Naive thymus-derived CD8-positive, alpha-beta T cell (primary cell): ENCODE results near the gene NELL1. TPM values are rescaled to one million over a fixed set of nuclear protein-coding genes. Genes with fewer than 3 reads are reported as not detected.

Experiments used
- ATAC-seq, 2 donors: fragments of 150-1000 bp; cut with Tn5 transposase in 1 of 2; sonication (Bioruptor Pico), chemical (Tn5 transposase) in 1 of 2; 1 replicate in 1 of 2; 2 replicates in 1 of 2; pipeline ENCODE4 v1.10.0; 2021; ENCODE audit warnings: mild to moderate bottlenecking in 2 of 2, moderate library complexity in 2 of 2
- POLR2A ChIA-PET: fragments of 350-600 bp; sonication (Branson Sonifier 250); formaldehyde crosslinking; loops from one replicate; lab custom pipeline; 2021; ENCODE audit warnings: antibody characterized with exemption; lab: Charles Lee
- DNase-seq, 10 donors: peaks; one replicate each; pipeline versions ENCODE4 v3.0.0 to v3.0.0-alpha.2; 2020 to 2022
- H3K27ac Mint-ChIP-seq, 10 donors: one replicate each; pipeline ENCODE4 v1.8.0; 2020 to 2022; ENCODE audit warnings: mild to moderate bottlenecking in 10 of 10, mixed read lengths in 10 of 10, moderate library complexity in 4 of 10, inconsistent platforms in 1 of 10
- H3K27me3 Mint-ChIP-seq, 5 donors: one replicate each; pipeline ENCODE4 v1.8.0; 2021 to 2022; ENCODE audit warnings: mixed read lengths in 5 of 5
- H3K36me3 Mint-ChIP-seq, 3 donors: one replicate each; pipeline ENCODE4 v1.8.0; 2020 to 2022; ENCODE audit warnings: mixed read lengths in 3 of 3, mild to moderate bottlenecking in 2 of 3, inconsistent platforms in 1 of 3
- H3K4me1 Mint-ChIP-seq, 4 donors: one replicate each; pipeline ENCODE4 v1.8.0; 2021 to 2022; ENCODE audit warnings: mixed read lengths in 4 of 4
- H3K4me3 Mint-ChIP-seq, 10 donors: one replicate each; pipeline ENCODE4 v1.8.0; 2020 to 2022; ENCODE audit warnings: mild to moderate bottlenecking in 10 of 10, mixed read lengths in 10 of 10, moderate library complexity in 6 of 10, inconsistent platforms in 1 of 10
- H3K9me3 Mint-ChIP-seq, 9 donors: one replicate each; pipeline ENCODE4 v1.8.0; 2020 to 2022; ENCODE audit warnings: mixed read lengths in 9 of 9, mild to moderate bottlenecking in 3 of 9, inconsistent platforms in 1 of 9, moderate library complexity in 1 of 9
- polyA plus RNA-seq, 3 donors: library from polyadenylated mRNA; unstranded; fragments of 300-500 nt; fragmentation: Illumina TruSeq; gene quantifications; one replicate each; pipeline ENCODE4 v1.2.3, GENCODE V29; 2021
- total RNA-seq, 8 experiments: library from RNA in 2 of 8; stranded (reverse) in 2 of 8; gene quantifications; one replicate each; pipeline ENCODE4 v1.2.3 and lab custom pipeline; 2021 to 2026

NELL1 gene
- total and polyA plus RNA-seq, 5 experiments from 2014 or later, result not detected

DNA sequence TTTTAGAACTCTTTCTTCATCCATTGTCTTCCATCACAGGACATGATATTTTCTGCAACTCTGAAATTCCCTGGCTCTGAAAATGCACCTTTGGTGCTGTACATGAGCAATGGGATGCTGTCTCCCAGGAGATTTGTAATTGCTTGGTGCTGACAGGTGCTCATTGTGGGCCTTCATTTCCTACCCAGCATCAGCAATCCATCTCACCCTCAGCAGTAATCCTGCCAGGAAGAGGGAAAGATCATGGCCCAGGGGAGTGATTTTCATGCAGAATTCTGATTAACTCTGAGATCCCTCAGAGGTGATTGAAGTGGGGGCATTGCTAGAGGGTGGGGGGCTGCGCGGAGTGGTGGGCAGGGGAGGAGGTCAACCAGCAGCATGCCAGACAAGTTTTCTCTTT lies 651.7 kb downstream of the NELL1 start:
- DNase-seq, result no peak
- Mint-ChIP-seq H3K9me3 (peaks cover 0 to 17% (median 2%) of the 10 kb centered on the region in 9 donors), H3K36me3 (no peaks in the 10 kb centered on the region), H3K27ac (no peak overlapping the region), H3K27me3 (no peaks in the 10 kb centered on the region), H3K4me1 (no peaks in the 10 kb centered on the region), H3K4me3 (no peak overlapping the region)
- no peak for ATAC-seq
- POLR2A ChIA-PET, result no interaction called here

DNA sequence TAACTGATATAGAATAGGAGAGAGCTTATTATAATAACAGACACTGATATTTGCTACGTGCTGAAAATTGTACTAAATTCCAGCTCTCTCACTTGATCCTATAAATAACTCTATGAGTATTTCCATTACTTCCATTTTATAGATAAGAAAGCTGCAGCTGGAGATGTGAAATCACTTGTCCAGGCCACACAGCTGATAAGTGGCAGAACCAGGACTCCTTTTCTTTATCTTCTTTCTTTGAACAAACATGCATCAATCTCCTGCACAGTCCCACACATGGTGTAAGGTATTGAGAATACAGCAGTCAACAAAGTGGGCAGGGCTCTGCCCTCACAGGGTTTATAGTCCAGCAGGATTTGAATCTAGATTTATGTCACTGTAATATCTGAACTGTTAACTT lies 652.1 kb downstream of the NELL1 start:
- H3K36me3 Mint-ChIP-seq, result no peaks in the 10 kb centered on the region
- no peaks in the 10 kb centered on the region for H3K27me3 Mint-ChIP-seq
- no peak overlapping the region for H3K27ac Mint-ChIP-seq
- no peaks in the 10 kb centered on the region for H3K4me1 Mint-ChIP-seq
- ATAC-seq, result no peak
- H3K9me3 Mint-ChIP-seq, result peaks cover 0 to 18% (median 3%) of the 10 kb centered on the region in 9 donors
- POLR2A ChIA-PET, result no interaction called here
- DNase-seq, result no peak
- no peak overlapping the region for H3K4me3 Mint-ChIP-seq

DNA sequence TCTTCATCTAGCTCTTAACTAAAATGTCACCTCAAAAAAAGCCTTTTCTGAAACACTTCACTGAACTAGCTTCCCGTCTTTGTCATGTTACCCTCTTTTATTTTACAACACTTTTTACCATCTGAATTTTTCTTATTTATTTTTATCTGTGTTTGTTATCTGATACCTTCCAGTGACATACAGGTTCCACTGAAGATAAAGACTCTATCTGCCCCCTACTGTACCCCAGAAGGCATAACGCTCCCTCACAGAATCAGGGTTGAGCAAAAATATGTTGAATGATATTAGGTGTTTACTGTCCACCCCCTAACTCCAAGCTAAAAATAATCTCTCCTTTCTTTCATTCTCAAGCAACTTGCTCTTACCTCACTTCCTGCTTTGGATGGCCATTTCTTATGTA lies 654.2 kb downstream of the NELL1 start:
- ATAC-seq (no peak), DNase-seq (no peak)
- Mint-ChIP-seq H3K36me3 (no peaks in the 10 kb centered on the region), H3K4me1 (no peaks in the 10 kb centered on the region), H3K4me3 (no peak overlapping the region), H3K27me3 (no peaks in the 10 kb centered on the region), H3K9me3 (peaks cover 0 to 26% (median 7%) of the 10 kb centered on the region in 9 donors), H3K27ac (no peak overlapping the region)
- POLR2A ChIA-PET, result no interaction called here

DNA sequence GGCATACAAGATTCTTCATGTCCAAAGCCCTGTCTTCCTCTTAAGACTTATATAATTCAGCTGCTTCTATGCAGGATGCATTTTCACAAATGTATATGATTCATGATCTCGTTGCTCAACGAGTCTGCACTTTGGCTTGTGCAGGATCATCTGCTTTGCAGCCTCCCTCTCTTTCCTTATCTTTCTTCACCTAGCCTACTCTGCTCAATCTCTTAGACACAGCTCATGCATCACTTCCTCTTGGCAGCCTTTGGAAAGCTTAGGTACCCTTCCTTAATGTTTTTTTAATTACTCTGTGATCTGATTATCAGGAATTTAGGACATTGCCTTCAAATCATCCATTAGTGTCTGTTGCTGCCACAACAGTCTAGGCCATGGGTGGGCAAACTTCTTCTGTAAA lies 673.8 kb downstream of the NELL1 start:
- DNase-seq (no peak), ATAC-seq (no peak)
- no peak overlapping the region for H3K27ac Mint-ChIP-seq
- peaks cover 0 to 7% (median 0%) of the 10 kb centered on the region in 9 donors for H3K9me3 Mint-ChIP-seq
- H3K36me3 Mint-ChIP-seq, result no peaks in the 10 kb centered on the region
- H3K27me3 Mint-ChIP-seq, result no peaks in the 10 kb centered on the region
- POLR2A ChIA-PET, result no interaction called here
- no peak overlapping the region for H3K4me3 Mint-ChIP-seq
- H3K4me1 Mint-ChIP-seq, result no peaks in the 10 kb centered on the region

DNA sequence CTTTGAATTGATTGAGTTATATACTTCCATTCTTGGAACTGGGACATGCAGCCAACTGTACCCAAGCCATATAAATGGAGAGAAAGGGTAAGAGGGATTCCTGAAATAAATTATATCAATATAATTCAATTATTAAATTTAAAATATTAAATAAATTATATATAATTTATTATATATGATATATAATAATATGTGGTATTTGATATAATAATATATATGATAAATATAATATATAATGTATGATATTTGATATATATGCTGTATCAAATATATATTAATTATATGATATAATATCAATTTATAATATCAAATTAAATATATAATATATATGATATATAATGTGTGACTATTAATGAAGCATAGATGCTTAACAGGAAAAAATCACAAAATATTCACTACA lies 677.0 kb downstream of the NELL1 start:
- H3K4me3 Mint-ChIP-seq, result no peak overlapping the region
- H3K4me1 Mint-ChIP-seq, result no peaks in the 10 kb centered on the region
- H3K36me3 Mint-ChIP-seq, result no peaks in the 10 kb centered on the region
- ATAC-seq, result no peak
- DNase-seq, result no peak
- peaks cover 0 to 5% (median 0%) of the 10 kb centered on the region in 9 donors for H3K9me3 Mint-ChIP-seq
- H3K27ac Mint-ChIP-seq, result no peak overlapping the region
- H3K27me3 Mint-ChIP-seq, result no peaks in the 10 kb centered on the region
- POLR2A ChIA-PET, result no interaction called here

DNA sequence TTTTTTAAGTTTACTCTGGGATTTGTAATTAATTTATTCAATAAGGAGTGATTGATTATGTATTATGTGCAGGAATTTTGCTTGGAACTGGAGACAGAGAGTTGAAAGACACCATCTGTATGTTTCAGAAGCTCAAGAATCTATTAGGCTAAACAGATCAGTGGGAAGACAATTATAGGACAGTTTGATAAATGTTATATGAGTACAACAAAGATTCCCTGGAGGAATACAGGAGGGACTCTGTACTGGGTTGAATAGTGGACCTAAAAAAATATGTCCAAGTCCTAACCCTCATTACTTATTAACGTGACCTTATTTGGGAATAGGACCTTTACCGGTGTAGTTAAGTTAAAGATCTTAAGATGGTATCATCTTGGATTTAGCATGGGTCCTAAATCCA lies 681.2 kb downstream of the NELL1 start:
- no peaks in the 10 kb centered on the region for H3K27me3 Mint-ChIP-seq
- POLR2A ChIA-PET, result no interaction called here
- H3K27ac Mint-ChIP-seq, result no peak overlapping the region
- H3K9me3 Mint-ChIP-seq, result peaks cover 0 to 18% (median 2%) of the 10 kb centered on the region in 9 donors
- H3K36me3 Mint-ChIP-seq, result no peaks in the 10 kb centered on the region
- ATAC-seq (no peak), DNase-seq (no peak)
- H3K4me3 Mint-ChIP-seq, result no peak overlapping the region
- H3K4me1 Mint-ChIP-seq, result no peaks in the 10 kb centered on the region

DNA sequence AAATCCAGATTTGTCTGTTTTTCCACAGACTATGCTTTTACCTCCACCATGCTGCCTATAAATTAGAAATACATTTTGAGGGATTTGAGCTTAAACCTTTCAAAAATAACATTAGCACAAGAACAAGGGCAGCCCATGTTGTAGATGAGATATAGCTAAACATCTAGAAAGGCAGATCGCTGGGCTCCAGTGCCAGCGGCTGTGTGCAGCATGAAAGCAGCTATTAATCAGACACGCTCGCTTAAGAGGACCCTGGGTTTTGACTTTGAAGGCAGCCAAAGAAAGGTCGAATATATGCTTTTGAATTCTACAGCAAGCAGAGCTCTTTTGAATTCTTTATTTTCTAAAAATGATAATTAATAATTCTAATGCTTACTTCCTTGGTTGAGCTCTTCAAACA lies 684.0 kb downstream of the NELL1 start:
- no peak for DNase-seq
- no peak overlapping the region for H3K4me3 Mint-ChIP-seq
- POLR2A ChIA-PET, result no interaction called here
- no peak for ATAC-seq
- H3K36me3 Mint-ChIP-seq, result no peaks in the 10 kb centered on the region
- peaks cover 0 to 18% (median 2%) of the 10 kb centered on the region in 9 donors for H3K9me3 Mint-ChIP-seq
- H3K27me3 Mint-ChIP-seq, result no peaks in the 10 kb centered on the region
- no peaks in the 10 kb centered on the region for H3K4me1 Mint-ChIP-seq
- H3K27ac Mint-ChIP-seq, result no peak overlapping the region

DNA sequence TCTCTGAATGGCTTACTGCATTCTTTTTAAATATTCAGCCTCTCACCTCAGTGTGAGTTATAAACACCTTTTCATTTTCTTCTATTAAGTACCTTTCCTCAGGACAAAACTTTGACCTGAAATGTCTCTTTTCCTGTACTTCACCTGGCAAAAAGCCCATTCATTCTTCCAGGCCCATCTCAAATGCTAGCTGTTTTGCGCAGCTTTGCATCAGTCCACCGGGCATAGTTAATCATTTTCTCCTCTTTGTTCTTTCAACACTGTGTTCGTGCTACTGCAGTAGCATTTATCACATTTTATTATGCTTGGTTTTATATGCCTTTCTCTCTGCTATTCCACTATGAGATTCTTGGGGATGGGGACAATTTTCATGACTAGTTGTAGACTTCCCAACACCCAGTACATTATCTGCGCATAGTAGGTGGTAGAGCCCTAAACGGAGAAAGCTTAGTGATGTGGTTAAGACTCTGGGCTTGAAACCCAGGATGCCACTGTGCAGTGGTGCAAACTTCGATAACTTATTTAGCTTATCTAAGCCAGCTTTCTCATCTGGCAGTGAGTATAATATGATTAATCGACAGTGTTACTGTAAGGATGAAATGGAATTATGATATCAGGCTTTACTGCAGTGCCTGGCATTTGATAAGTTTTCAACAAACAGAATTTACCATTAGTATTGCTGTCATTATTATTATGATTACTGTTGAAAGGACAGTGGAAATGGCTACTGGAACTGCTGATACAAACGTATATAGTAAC lies 695.7 kb downstream of the NELL1 start:
- Mint-ChIP-seq H3K4me1 (no peaks in the 10 kb centered on the region), H3K9me3 (peaks cover 0 to 17% (median 6%) of the 10 kb centered on the region in 9 donors), H3K4me3 (no peak overlapping the region), H3K27me3 (no peaks in the 10 kb centered on the region), H3K36me3 (no peaks in the 10 kb centered on the region), H3K27ac (no peak overlapping the region)
- DNase-seq (no peak), ATAC-seq (no peak)
- POLR2A ChIA-PET, result no interaction called here

DNA sequence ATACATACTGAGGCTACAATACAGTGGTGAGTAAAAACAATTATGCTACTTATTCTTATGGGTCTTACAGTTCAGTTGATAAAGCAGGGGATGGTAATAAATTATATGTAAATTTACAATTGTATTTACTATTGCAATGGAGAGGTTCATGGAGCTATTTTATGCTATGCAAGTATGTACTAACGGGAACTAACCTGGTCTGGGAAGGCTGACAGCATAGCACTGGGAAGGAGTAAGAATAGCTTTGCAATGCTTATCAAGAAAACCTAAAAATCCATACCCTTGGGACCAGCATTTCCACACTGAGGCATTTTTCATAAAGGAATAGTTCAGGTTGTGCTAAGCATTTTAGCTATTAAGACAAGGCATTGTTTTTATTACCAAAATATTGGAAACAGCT lies 700.6 kb downstream of the NELL1 start:
- Mint-ChIP-seq H3K27me3 (no peaks in the 10 kb centered on the region), H3K9me3 (peaks cover 0 to 8% (median 0%) of the 10 kb centered on the region in 9 donors), H3K4me3 (no peak overlapping the region), H3K4me1 (no peaks in the 10 kb centered on the region), H3K27ac (no peak overlapping the region), H3K36me3 (no peaks in the 10 kb centered on the region)
- DNase-seq (no peak), ATAC-seq (no peak)
- POLR2A ChIA-PET, result no interaction called here

DNA sequence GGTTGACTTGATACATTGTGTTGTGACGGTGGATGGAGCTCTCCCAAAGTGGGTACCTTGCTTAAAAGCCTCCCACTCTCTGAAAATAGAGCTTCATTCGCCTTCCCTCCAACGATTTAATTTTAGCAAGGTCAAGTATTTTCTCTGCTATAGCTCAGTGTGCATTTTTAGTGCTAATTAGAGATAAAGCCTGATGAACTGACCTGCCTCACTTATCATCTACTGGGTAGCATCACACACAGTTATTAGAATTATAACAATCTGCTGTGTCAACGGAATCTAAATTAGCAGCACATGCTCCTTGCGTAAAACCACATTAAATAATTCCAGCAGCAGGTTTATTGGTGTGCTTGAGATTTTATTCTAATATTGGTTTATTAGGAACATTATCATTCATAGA lies 701.7 kb downstream of the NELL1 start:
- POLR2A ChIA-PET, result no interaction called here
- Mint-ChIP-seq H3K27ac (no peak overlapping the region), H3K4me1 (no peaks in the 10 kb centered on the region), H3K4me3 (no peak overlapping the region), H3K9me3 (peaks cover 0 to 10% (median 0%) of the 10 kb centered on the region in 9 donors), H3K36me3 (no peaks in the 10 kb centered on the region), H3K27me3 (no peaks in the 10 kb centered on the region)
- DNase-seq (no peak), ATAC-seq (no peak)

DNA sequence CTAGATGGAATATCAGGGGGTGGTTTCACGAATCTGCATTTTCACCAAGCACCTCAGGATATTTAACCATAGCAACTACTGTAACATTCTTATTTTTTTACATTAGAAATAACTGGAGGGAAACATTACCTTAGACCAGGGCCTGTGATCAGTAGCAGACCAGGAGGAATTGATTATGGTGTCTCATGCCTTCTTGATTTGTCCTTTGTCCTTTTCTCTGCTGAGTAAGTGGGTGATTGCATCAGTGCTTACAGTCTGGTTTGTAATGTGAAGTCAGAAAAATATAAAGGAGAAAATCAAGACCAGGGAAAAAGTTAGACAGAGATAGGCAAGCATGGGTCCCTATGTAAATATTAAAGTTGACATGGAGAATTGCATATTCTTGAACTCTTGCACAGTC lies 703.3 kb downstream of the NELL1 start:
- ATAC-seq (no peak), DNase-seq (no peak)
- no peak overlapping the region for H3K4me3 Mint-ChIP-seq
- H3K9me3 Mint-ChIP-seq, result peaks cover 0 to 12% (median 4%) of the 10 kb centered on the region in 9 donors
- H3K36me3 Mint-ChIP-seq, result no peaks in the 10 kb centered on the region
- no peaks in the 10 kb centered on the region for H3K4me1 Mint-ChIP-seq
- H3K27me3 Mint-ChIP-seq, result no peaks in the 10 kb centered on the region
- H3K27ac Mint-ChIP-seq, result no peak overlapping the region
- POLR2A ChIA-PET, result no interaction called here

DNA sequence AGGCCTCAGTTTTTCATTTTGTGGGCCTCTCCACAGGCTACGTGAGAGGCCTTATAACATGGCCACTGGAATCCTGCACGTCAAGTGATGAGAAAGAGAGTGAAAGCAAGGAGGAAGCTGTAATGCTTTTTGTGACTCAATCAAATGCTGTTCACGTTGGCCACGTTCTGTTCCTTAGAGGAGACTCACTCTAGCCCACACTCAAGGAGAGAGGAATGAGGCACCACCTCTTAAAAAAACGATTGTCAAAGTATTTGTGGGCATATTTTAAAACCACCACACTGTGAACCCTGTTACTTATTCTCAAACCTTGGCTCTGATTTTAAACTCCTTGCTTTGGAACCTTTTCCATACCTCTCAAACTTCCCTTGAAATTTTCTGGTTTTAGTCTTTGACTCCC lies 705.0 kb downstream of the NELL1 start:
- H3K36me3 Mint-ChIP-seq, result no peaks in the 10 kb centered on the region
- H3K9me3 Mint-ChIP-seq, result peaks cover 0 to 13% (median 3%) of the 10 kb centered on the region in 9 donors
- H3K27ac Mint-ChIP-seq, result no peak overlapping the region
- no peak for DNase-seq
- H3K4me1 Mint-ChIP-seq, result no peaks in the 10 kb centered on the region
- H3K27me3 Mint-ChIP-seq, result no peaks in the 10 kb centered on the region
- no peak for ATAC-seq
- POLR2A ChIA-PET, result no interaction called here
- H3K4me3 Mint-ChIP-seq, result no peak overlapping the region

DNA sequence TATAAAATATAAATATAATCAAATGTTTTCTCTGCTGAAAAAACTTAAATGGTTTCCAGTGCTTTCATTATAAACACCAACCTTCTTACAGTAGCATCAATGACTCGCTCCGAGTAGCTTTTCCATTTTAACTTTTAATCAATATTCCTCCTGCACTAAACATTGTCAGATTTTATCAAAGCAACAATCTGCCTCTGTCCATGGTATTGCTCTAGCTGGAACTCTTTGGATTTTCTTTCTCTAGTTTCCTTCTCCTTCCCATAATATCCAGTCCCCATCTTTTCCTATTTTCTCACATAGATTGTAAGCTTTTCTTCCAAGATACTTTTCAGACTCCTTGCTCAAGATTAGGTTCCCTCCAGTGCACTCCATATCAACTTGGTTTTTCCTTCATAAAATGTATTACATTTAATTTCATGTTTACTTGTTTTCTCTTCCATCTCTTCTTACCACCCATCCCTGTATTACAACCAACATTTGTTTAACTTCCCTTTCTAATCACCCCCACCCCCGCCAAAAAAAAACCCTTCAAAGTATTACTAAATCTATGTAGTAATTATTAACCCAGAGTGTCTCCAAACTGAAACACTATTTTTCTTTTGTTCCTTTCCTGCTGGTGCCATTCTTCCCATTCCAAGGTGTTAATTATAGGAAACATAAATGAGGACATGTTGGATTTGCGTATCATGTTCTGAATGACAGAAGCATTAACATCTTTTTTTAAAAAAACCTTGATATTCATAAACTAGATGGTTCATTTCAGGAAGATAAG lies 716.5 kb downstream of the NELL1 start:
- no peaks in the 10 kb centered on the region for H3K36me3 Mint-ChIP-seq
- POLR2A ChIA-PET, result no interaction called here
- H3K9me3 Mint-ChIP-seq, result peaks cover 0 to 19% (median 8%) of the 10 kb centered on the region in 9 donors
- no peak overlapping the region for H3K27ac Mint-ChIP-seq
- no peaks in the 10 kb centered on the region for H3K4me1 Mint-ChIP-seq
- no peaks in the 10 kb centered on the region for H3K27me3 Mint-ChIP-seq
- no peak for DNase-seq
- no peak for ATAC-seq
- H3K4me3 Mint-ChIP-seq, result no peak overlapping the region
